Fibroblast of pulmonary artery (primary cell): ENCODE results near the gene TYW1B.
"Not testable (repeated sequence)": the region's sequence is repeated elsewhere in the genome, so short reads cannot be mapped to it uniquely, and the experiment has no call there.

Source experiments
- DNase-seq: peaks from one replicate; pipeline ENCODE4 v3.0.0-alpha.2; 2010; ENCODE audit warnings: low read depth
- H3K4me3 ChIP-seq: replicated peaks from 2 replicates; pipeline ENCODE4 v1.5.1; 2011; ENCODE audit warnings: low read depth, mild to moderate bottlenecking, control low read depth, low read length, moderate library complexity
- CTCF ChIP-seq: IDR thresholded peaks from 2 replicates; pipeline ENCODE4 v1.5.1; 2011; ENCODE audit warnings: mild to moderate bottlenecking, control low read depth, low read length, inconsistent platforms; ENCODE audit errors: missing control alignments

Gene TYW1B

GRCh38 chr7:72635273-72635908, 192.6 kb downstream of the TYW1B start:
- peak; percentile 39 for TF ChIP-seq CTCF
- peak; percentile 12 for DNase-seq
- not testable (repeated sequence) for H3K4me3 ChIP-seq

- not testable (repeated sequence) for H3K4me3 ChIP-seq
- DNase-seq, result peak; percentile 9
Measured at GRCh38 chr7:72632765-72633292, 195.2 kb downstream of the TYW1B start.

- not testable (repeated sequence) for DNase-seq, H3K4me3 ChIP-seq
Measured at GRCh38 chr7:72628375-72628774, 199.6 kb downstream of the TYW1B start.

GRCh38 chr7:72626428-72627011, 201.5 kb downstream of the TYW1B start:
- not testable (repeated sequence) for H3K4me3 ChIP-seq, DNase-seq

- peak; percentile 39 for DNase-seq
- not testable (repeated sequence) for H3K4me3 ChIP-seq
Measured at GRCh38 chr7:72625721-72626423, 202.1 kb downstream of the TYW1B start.

- TF ChIP-seq CTCF, result no peak
- no peak for DNase-seq
- H3K4me3 ChIP-seq, result no peak overlapping the region
Measured at GRCh38 chr7:72622532-72622931, 205.5 kb downstream of the TYW1B start.

- not testable (repeated sequence) for H3K4me3 ChIP-seq, DNase-seq
Measured at GRCh38 chr7:72621761-72622187, 206.2 kb downstream of the TYW1B start.

GRCh38 chr7:72620923-72621322, 207.1 kb downstream of the TYW1B start:
- not testable (repeated sequence) for H3K4me3 ChIP-seq, DNase-seq

- not testable (repeated sequence) for H3K4me3 ChIP-seq, DNase-seq
Measured at GRCh38 chr7:72618435-72619180, 209.4 kb downstream of the TYW1B start.

GRCh38 chr7:72609761-72610160, 218.2 kb downstream of the TYW1B start:
- H3K4me3 ChIP-seq, DNase-seq: not testable (repeated sequence)

- DNase-seq, H3K4me3 ChIP-seq: not testable (repeated sequence)
Measured at GRCh38 chr7:72607988-72608387, 220.0 kb downstream of the TYW1B start.

- not testable (repeated sequence) for H3K4me3 ChIP-seq, DNase-seq
Measured at GRCh38 chr7:72605863-72606431, 222.1 kb downstream of the TYW1B start.

GRCh38 chr7:72604771-72605611, 223.0 kb downstream of the TYW1B start:
- H3K4me3 ChIP-seq, DNase-seq: not testable (repeated sequence)

- not testable (repeated sequence) for H3K4me3 ChIP-seq, DNase-seq
Measured at GRCh38 chr7:72603476-72603875, 224.5 kb downstream of the TYW1B start.
